HuH-7 (cell line): ENCODE measurements around the gene NTM.

Experiments
- DNase-seq: peaks from one replicate; pipeline ENCODE4 v3.0.0; 2011; ENCODE audit warnings: low spot score

The NTM gene

GRCh38 chr11:131734871-131735270 lies 364.5 kb downstream of the NTM start:
- DNase-seq: no peak

GRCh38 chr11:131737357-131737756 lies 366.9 kb downstream of the NTM start:
- DNase-seq: no peak

- no peak for DNase-seq
These were observed 368.9 kb downstream of the NTM start for GRCh38 chr11:131739243-131739882.

GRCh38 chr11:131744847-131745246 lies 374.4 kb downstream of the NTM start:
- no peak for DNase-seq

- no peak for DNase-seq
These were observed 375.0 kb downstream of the NTM start for GRCh38 chr11:131745405-131745804.

- no peak for DNase-seq
These were observed 375.8 kb downstream of the NTM start for GRCh38 chr11:131746201-131746600.

GRCh38 chr11:131748151-131749050 lies 378.0 kb downstream of the NTM start:
- peak; percentile 26 for DNase-seq

- DNase-seq: no peak
These were observed 378.7 kb downstream of the NTM start for GRCh38 chr11:131749101-131749500.

GRCh38 chr11:131750152-131750551 lies 379.7 kb downstream of the NTM start:
- DNase-seq: no peak

- no peak for DNase-seq
These were observed 380.3 kb downstream of the NTM start for GRCh38 chr11:131750692-131751091.

- DNase-seq: no peak
These were observed 384.3 kb downstream of the NTM start for GRCh38 chr11:131754671-131755070.

GRCh38 chr11:131756479-131757110 lies 386.2 kb downstream of the NTM start:
- DNase-seq: no peak

GRCh38 chr11:131758726-131759125 lies 388.3 kb downstream of the NTM start:
- DNase-seq: no peak

- DNase-seq: no peak
These were observed 388.7 kb downstream of the NTM start for GRCh38 chr11:131759140-131759539.

GRCh38 chr11:131760091-131761061 lies 390.0 kb downstream of the NTM start:
- no peak for DNase-seq

GRCh38 chr11:131762346-131763110 lies 392.1 kb downstream of the NTM start:
- no peak for DNase-seq

- DNase-seq: no peak
These were observed 392.9 kb downstream of the NTM start for GRCh38 chr11:131763193-131763890.

- no peak for DNase-seq
These were observed 393.7 kb downstream of the NTM start for GRCh38 chr11:131764126-131764525.

- no peak for DNase-seq
These were observed 394.2 kb downstream of the NTM start for GRCh38 chr11:131764649-131765048.

GRCh38 chr11:131766637-131767036 lies 396.2 kb downstream of the NTM start:
- no peak for DNase-seq
